Ascending aorta (tissue), 2 donors: ENCODE measurements around the gene TIMM8A. TPM values are rescaled to one million over a fixed set of nuclear protein-coding genes. Genes with fewer than 3 reads are reported as not detected.

ENCODE experiments used
- DNase-seq, 2 donors: peaks; one replicate each; pipeline ENCODE4 v3.0.0-alpha.2; 2019; ENCODE audit warnings: low spot score in 2 of 2
- H3K27ac ChIP-seq, 2 donors: fragments of 200-600 bp; sonication (generic); one replicate each; pipeline ENCODE4 v1.5.1; 2016 to 2017; ENCODE audit warnings: mild to moderate bottlenecking in 1 of 2
- H3K27me3 ChIP-seq: fragments of 200-600 bp; sonication (generic); one replicate; pipeline ENCODE4 v1.5.1; 2017
- H3K36me3 ChIP-seq, 2 donors: fragments of 200-600 bp; sonication (generic); one replicate each; pipeline ENCODE4 v1.5.1; 2016
- H3K4me1 ChIP-seq, 2 donors: fragments of 200-600 bp; sonication (generic); one replicate each; pipeline ENCODE4 v1.5.1; 2016 to 2017; ENCODE audit warnings: mild to moderate bottlenecking in 1 of 2
- H3K4me3 ChIP-seq, 2 donors: fragments of 200-600 bp; sonication (generic); one replicate each; pipeline ENCODE4 v1.5.1; 2016 to 2017; ENCODE audit warnings: mild to moderate bottlenecking in 1 of 2
- H3K9me3 ChIP-seq, 2 donors: fragments of 200-600 bp; sonication (generic); one replicate each; pipeline ENCODE4 v1.5.1; 2016
- intact Hi-C: fragments of 100-400 bp; cut with DNase I; formaldehyde crosslinking; loops from one replicate; pipeline ENCODE4 v1.15.1; 2023
- total RNA-seq: library from RNA; depleted of rRNA; stranded (reverse); fragments of >200 nt; gene quantifications from one replicate; pipeline ENCODE4 v1.1.0, GENCODE V29; 2016
- TF ChIP-seq, protein P1 (sequence below), 3 experiments: fragments of 200-600 bp in 2 of 3; fragments of 450-650 bp in 1 of 3; sonication (generic) in 2 of 3; IDR thresholded peaks; one replicate each; pipeline ENCODE4 v1.5.1; 2016 to 2019; ENCODE audit warnings: antibody characterized with exemption in 3 of 3, mild to moderate bottlenecking in 1 of 3, moderate library complexity in 1 of 3

The TIMM8A gene
- total RNA-seq, 1 donor from 2014 or later, result not detected

DNA sequence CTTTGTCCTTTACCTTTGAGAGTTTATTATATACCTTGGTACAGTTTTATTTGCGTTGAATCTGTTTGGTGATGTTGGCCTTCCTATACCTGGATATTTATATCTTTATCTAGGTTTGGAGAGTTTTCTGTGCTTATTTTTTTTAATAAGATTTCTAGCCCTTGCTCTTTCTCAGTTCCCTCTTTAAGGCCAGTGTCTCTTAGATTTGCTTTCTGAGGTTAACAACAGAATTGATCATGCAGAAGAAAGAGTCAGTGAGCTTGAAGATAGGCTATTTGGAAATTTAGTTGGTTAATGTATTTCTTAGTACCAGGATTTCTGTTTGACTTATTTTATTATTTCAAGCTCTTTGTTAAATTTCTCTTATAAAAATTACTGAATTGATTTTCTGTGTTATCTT, 44.8 kb downstream of the TIMM8A start:
- no peaks in the 10 kb centered on the region for H3K9me3 ChIP-seq
- H3K4me3 ChIP-seq, result no peak overlapping the region
- no peaks in the 10 kb centered on the region for H3K36me3 ChIP-seq
- DNase-seq, result no peak
- H3K27me3 ChIP-seq, result no peaks in the 10 kb centered on the region
- no peak overlapping the region for H3K27ac ChIP-seq
- intact Hi-C loops, result no loop called here
- TF ChIP-seq, protein P1, sequence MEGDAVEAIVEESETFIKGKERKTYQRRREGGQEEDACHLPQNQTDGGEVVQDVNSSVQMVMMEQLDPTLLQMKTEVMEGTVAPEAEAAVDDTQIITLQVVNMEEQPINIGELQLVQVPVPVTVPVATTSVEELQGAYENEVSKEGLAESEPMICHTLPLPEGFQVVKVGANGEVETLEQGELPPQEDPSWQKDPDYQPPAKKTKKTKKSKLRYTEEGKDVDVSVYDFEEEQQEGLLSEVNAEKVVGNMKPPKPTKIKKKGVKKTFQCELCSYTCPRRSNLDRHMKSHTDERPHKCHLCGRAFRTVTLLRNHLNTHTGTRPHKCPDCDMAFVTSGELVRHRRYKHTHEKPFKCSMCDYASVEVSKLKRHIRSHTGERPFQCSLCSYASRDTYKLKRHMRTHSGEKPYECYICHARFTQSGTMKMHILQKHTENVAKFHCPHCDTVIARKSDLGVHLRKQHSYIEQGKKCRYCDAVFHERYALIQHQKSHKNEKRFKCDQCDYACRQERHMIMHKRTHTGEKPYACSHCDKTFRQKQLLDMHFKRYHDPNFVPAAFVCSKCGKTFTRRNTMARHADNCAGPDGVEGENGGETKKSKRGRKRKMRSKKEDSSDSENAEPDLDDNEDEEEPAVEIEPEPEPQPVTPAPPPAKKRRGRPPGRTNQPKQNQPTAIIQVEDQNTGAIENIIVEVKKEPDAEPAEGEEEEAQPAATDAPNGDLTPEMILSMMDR (IDR thresholded peaks at IDR 0.05), result no peak
- no peaks in the 10 kb centered on the region for H3K4me1 ChIP-seq

Other genes with a start within 250 kb of the TIMM8A start
- gene DRP2, start 129.0 kb downstream of the TIMM8A start, total RNA-seq, result 2.4 TPM
- not detected for gene TAF7L, start 57.4 kb downstream of the TIMM8A start, total RNA-seq
- gene BTK, start 37.4 kb upstream of the TIMM8A start, total RNA-seq, result 0.64 TPM
- gene RPL36A, start 42.3 kb upstream of the TIMM8A start, total RNA-seq, result 822 TPM
- 9.0 TPM for gene GLA, start 59.2 kb upstream of the TIMM8A start, total RNA-seq
- 21.4 TPM for gene HNRNPH2, start 59.5 kb upstream of the TIMM8A start, total RNA-seq
- 7.3 TPM for gene ARMCX4, start 136.7 kb upstream of the TIMM8A start, total RNA-seq
- gene ARMCX1, start 201.8 kb upstream of the TIMM8A start, total RNA-seq, result 9.2 TPM